SIG-M5 (cell line): Measurements from ENCODE around the gene SLBP.
"Not testable (repeated sequence)": the region's sequence is repeated elsewhere in the genome, so short reads cannot be mapped to it uniquely, and the experiment has no call there.

Experiments
- DNase-seq: peaks from one replicate; lab custom pipeline; 2025; lab: John Stamatoyannopoulos, UW

Gene SLBP

DNA sequence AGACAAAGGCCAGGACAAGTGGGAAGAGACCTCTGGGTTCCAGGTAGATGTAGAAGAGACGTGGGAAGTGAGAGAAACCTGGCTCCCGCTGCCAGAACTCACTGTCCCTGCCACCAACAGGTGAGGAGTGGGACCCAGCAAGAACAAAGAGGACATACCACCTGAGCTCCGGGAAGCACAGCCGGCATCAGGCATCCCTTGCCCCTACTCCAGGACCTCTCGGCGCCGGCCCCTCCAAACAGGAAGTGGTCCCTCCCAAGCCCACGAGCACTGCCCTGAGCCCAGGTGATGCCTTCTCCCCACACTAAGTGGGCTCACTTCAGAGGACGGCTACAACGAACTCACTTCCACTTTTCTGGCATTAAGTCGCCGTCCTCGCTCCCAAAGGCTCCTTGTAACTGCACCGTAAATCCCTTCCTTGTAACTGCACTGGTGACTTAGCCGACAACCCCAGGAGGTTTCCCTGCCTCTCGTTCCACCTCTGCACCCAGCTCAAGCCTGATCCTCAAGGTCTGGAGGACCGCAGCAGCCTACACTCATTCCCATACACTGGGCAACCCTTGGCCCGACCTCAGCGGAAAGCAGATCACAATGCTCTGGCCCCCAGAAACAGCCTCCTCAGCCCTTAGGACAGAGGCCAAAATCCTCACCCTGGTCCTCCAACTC is 36.9 kb downstream of the SLBP start:
- no peak for DNase-seq

DNA sequence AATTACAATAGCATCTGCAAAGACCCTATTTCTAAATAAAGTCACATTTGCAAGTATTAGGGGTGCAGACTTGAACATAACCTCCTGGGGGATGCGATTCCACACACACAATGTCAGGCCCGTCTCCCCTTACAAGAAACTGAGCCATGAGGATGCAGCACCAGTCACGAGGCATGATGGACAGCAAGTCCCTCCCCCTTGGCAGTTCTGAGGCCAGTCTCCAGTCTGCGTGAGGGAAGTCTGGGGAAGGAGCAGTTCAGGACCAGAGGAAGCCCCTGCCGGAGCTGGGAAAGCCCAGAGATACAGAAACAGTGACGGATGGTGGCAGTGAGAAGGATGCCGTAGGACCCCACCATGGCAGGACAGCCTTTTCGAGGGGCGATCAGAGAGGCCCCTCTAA is 37.4 kb downstream of the SLBP start:
- DNase-seq = no peak

DNA sequence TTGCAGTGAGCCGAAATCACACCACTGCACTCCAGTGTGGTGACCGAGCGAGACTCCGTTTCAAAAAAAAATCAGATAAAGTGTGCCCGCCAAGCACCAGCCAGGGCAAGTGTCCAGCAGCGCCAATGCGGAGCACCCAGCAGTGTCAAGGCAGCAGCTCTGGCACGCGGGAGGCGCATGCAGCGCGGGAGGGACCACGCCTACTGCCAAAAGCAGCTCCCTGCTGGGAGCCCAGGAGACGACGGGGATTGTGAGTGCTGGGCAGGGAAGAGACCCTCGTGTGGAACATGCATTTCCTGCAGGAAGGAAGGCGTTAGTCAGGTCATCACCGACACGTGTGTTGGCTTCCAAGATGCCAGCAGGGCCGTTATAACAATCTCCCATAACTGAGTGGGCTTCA is 38.4 kb downstream of the SLBP start:
- no peak for DNase-seq

DNA sequence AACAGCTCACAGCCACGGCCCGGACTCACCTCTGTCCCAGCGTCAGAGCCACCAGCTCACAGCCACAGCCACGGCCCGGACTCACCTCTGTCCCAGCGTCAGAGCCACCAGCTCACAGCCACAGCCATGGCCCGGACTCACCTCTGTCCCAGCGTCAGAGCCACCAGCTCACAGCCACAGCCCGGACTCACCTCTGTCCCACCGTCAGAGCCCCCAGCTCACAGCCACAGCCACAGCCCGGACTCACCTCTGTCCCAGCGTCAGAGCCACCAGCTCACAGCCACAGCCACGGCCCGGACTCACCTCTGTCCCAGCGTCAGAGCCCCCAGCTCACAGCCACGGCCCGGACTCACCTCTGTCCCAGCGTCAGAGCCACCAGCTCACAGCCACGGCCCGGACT is 41.1 kb downstream of the SLBP start:
- DNase-seq = not testable (repeated sequence)

DNA sequence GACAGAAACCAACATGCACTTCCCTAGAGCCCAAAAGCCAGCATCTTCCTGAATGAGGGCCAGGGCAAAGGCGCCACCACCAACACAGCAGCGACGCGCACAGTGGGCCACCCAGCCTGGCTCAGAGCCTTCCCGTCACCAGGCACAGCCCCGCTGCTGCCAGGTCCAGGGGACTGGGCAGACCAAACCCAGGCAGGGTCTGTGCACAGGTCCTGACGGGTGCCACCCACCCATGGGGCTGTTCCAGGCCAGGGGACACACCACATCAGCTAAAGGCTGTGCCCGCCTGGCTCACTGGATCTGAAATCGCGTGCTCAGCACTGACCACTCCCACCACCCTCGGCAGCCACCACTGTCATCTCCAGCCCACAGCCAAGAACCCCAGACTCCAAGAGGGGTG is 41.8 kb downstream of the SLBP start:
- DNase-seq = no peak

DNA sequence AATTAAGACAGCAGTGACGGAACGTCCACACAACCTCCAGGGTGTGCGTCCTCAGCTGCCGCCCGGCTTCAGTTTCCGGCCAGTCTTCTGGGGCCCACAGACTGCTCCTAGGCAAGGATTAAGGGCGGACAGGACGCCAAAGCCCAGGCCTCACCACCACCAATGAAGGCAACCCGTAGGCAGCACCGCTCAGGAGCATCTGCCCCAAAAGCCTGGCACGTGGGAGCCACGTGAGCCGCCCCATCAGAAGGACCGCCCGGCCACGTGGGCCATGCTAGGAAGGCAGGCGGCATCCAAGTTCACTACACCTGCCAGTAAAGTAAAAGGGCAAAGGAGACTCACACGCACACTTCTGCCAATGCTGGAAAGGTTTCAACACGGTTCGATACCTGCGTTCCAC is 42.3 kb downstream of the SLBP start:
- DNase-seq = no peak

DNA sequence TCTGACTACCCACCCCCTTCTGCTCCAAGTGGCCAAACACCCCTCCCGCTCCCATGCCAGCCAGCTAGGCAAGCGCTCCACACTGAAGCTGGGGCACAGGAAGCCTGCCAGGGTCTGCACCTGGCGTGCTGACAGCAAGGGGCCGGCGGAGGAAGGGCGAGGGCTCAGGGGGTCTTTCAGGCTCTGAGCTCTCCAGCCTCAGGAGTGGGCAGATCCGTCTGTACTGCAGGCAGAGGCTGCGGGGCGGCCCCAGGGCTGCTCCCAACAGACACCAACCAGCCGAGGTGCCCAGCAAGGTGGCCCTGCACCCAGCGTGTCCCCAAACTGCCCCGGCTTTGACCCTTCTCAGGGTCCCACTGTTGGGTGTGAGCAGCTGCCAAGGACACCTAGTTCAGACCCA is 42.8 kb downstream of the SLBP start:
- no peak for DNase-seq

DNA sequence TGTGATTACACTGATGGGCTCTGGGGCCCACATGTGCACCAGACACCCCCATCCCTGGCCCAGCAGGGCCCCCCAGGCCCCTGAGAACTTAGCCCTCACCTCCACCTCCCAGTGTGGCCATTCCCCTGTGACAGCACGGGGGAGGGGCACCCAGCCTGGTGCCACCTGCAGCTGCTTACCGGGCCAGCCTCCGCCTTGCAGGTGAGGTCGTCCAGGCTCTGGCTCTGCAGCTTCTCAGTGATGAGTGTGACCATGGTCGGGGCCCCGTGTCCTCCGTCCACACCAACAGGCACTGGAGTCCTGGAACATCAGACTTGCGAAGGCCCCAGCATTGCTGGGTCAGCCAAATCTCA is 43.7 kb downstream of the SLBP start:
- no peak for DNase-seq

DNA sequence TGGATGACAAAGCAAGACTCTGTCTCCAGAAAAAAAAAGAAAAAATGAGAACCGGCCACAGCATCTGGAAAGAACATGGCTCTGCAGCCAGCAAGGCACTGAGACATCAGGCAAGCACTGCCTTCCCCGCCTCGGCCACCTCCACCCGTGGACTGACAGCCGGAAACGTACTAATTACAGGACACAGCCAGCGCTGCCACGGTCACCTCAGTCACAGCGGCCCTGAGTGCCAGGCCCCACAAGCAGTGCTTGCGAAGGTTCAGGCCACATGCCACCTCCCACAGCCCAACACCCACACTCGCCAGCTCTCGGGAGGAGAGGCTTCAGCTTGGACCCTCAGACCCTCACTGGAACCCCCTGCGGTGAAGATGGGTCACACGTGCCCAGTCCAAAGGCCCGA is 44.8 kb downstream of the SLBP start:
- no peak for DNase-seq

DNA sequence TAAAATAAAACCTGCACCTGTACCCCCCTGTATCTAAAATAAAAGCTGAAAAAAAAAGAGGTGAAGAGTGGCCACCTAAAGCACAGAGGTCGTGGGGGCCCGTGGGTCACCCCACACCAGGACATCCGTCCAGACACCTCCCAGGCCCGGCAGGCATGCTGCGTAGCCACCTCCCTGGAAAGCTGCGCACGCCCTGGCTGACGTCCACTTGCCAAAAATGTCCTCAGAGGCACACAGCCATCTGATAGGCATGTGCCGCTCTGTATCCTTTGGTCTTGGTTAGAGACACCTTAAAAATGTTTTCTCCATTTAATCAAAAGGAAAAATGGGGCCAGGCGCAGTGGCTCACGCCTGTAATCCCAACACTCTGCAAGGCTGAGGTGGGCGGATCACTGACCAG is 45.7 kb downstream of the SLBP start:
- DNase-seq = no peak

DNA sequence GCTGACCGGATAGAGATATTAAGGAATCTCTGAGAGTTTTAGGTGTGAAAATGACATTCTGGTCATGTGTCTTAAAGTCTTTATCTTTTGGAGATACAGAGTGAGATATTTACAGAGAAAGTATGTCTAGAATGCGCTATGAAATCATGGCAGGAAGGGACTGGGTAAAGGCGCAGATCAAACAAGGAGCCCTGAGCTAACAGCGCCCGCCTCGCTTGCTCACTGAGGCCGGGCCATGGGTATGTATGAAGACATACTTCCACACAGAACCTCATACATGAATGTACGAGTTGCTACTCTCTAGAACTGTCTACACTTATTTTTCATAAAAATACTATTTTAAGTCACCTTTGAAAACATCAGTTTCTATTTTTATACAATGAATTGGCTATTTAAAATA is 48.0 kb downstream of the SLBP start:
- DNase-seq = no peak

DNA sequence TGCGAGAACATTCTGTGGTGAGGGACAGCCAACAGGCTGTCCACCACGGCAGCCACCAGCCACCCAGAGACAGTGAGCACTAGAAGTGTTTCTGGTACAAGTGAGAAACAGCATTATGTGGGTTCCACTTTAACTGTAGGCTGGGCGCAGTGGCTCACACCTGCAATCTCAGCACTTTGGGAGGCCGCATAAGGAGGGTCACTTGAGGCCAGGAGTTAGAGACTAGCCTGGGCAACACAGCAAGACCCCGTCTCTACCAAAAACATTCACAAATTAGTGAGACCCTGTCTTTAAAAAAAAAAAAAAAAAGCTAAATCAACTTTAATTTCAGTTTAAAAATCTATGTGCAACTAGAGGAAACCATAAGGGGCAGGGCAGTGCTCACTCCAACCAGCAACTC is 48.6 kb downstream of the SLBP start:
- DNase-seq = no peak

DNA sequence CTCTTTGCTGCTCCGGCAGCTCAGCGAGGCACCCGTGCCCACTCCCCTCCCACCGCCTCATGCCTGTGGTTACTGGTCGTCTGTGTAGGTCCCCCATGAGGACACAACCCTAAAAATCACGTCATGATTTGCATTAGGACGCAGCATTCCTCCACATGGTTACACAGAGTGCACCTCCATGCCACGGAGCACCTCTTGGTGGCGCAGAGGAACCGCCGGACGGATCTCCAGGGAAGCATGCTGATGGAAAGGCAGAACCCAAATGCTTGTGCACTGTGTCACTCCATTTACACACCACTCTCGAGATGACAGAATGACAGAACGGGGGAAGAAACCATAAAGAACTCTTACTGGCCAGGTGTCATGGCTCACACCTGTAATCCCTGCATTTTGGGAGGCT is 50.4 kb downstream of the SLBP start:
- DNase-seq = no peak

DNA sequence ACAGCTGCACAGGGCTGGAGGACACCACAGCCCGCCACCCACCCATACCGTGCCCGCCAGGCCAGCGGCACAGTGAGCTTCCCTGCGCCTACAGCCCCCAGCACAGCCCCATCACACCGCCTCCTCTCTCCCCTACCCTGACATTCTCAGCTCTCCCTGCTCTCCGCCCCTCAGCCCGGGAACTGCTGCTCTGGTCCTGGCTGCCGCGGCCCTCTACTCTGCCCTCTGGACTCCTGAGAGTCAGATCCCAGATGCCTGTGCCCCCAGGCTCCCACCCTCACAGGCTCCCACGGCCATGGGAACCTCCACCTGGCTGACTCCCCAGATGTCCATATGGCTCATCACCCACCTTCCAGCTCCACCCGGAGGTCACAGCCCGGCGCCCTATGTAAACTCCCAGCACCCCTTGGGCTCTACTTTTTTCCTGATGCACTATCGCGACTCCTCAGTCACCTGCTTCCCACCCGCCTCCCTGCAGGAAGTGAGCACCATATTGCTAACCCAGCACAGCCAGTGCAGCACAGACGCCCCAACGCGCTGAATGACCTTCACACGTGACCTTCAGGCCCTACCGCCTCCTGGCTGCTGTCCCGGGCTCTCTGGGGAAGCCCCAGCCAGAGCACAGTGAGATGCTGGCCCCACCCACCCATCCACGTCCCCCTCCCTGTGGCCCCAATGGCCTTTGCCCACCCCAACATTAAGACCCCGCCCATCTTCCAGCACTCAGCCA is 51.0 kb downstream of the SLBP start:
- no peak for DNase-seq

DNA sequence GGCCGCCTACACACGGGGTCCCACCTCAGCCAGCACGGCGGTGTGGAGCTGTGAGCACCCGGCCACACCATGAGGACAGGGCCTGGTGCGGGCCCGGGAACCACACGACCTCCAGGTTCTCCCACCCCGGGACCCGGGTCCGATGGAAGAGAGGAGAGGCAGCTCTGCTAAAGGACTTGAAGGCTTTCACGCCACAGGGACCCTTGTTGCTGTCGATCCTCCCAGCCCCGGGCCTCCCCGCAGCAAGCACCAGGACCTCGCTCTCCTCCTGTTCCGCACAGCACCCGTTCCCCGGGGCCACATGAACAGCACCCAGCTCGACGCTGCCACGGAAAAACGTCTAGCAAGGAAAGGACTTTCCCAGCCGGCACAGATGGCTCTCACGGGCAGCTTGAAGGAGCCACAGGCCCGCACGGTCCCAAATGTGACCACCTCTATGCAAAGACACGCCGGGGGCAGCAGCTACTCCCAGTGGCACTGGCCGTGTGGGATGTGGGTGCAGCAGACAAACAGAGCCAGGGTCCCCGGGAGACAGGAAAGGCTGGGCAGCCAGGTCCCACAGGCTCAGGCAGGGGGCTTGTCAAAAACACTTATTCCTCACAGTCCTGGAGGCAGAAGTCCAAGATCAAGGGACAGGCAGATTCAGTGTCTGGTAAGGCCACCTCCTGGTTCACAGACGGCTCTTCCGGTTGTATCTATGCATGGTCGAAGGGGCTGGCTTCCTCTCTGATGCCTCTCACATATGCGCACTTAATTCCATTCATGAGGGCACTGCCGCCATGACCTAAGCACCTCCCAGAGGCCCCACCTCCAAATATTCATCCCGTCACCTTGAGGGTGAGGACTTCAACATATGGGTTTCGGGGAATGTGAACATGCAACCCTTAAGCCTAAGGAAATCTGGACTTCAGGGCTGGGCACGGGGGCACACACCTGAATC is 52.7 kb downstream of the SLBP start:
- no peak for DNase-seq

DNA sequence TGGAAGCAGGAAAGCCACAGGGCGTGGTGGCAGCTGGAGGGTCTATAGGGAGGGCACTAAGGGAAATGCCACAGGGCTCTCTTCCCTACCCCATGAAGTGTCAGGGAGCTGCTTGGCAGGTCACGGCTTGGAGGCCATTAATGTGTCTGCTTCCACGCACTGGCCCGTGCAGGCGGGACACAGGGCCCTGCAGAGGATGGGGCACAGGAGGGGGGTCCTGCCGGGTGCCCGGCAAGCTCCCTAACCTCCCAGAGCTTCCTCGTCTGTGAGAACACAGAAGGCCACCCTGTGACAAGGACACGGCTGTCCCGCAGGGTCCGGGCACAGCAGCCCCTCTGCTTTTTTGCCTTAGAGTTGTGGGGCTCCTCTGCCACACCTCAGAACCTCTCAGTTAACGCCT is 53.5 kb downstream of the SLBP start:
- DNase-seq = no peak

DNA sequence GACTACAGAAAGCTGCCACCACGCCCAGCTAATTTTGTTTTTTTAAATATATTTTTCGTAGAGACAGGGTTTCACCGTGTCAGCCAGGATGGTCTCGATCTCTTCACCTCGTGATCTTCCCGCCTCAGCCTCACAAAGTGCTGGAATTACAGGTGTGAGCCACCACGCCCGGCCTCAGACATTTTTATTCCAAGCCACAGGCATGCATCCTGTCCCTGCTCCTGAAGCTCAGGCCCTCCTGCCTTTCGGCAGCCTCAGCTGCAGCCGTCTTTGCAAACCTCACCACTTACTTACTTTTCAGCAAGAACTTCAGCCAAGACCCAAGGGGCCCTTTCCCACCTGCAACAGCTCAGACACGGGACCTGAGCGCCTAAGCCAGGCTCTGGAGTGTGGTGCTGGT is 54.0 kb downstream of the SLBP start:
- DNase-seq = no peak

DNA sequence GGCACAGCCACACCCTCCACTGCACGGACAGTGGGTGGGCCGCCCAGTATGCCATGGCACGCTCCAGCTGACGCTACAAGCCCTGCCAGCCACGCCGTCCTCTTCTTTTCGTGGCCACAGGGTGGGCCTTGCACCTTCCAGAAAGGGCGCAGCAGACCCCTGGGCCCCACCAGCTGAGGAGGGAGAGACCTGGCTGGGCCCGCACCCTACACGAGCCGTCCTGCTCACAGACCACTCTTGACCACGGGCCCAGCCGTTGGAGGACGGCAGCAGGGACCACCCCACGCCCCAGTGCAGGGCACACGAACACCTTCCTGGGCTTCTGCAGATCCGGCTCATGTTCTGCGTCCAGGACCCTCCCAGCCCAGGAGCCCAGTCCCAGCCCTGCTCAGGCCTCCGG is 55.1 kb downstream of the SLBP start:
- no peak for DNase-seq

DNA sequence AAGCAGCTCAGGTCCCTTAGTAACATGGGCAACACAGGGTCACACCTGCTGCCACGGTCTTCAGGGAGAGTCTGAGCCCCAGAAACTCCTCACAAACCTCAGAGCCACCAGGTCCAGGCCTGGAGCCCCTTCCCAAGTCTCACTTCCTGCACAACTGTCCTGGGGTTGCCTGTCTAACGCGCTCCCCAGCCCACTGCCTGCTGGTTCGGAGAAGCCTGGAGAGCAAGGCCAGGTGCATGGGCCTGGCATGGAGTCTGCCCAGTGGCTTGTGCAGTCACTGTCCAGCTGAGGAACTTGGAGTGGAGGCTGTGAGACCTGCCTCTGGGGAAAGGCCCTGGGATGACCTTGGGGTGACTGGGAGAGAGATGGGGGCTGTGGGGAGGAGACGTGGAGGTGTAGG is 56.0 kb downstream of the SLBP start:
- no peak for DNase-seq

DNA sequence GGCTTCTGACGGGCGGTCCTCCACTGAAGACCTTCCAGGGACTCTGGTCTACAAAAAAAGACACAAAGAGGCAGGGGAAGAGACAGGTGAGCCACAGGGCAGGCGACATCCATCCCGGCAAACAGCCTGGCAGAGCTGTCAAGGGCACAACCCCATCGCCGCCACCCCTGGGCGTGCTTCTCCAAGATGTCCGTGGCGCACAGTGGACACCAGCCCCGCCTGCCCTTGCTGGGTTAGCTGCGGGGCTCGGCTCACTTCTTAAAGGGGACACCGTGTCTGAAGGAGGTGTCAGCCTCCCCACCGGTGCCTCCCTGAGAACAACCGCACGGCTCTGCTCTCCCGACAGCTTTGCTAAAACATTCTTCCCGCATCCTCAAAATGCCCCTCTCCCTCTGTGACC is 56.4 kb downstream of the SLBP start:
- DNase-seq = no peak

DNA sequence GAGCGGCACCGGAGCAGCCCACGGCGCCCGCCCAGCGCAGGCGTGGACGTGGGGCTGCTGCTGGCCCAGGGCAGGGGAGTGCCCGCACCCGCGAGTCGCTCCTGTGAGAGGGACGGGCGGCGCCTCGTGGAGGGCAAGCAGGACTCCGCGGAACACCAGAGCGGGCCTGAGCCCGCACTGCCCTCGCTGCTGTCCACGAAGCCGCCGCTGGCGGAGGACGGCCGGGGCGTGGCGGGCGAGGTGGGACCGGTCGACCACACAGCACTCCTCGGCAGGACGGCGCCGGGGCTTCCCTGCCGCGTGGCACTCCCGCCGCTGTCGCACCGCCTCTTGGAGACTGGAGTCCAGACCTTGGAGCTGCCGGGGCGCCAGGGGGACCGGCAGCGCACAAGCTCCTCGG is 57.0 kb downstream of the SLBP start:
- DNase-seq = no peak

DNA sequence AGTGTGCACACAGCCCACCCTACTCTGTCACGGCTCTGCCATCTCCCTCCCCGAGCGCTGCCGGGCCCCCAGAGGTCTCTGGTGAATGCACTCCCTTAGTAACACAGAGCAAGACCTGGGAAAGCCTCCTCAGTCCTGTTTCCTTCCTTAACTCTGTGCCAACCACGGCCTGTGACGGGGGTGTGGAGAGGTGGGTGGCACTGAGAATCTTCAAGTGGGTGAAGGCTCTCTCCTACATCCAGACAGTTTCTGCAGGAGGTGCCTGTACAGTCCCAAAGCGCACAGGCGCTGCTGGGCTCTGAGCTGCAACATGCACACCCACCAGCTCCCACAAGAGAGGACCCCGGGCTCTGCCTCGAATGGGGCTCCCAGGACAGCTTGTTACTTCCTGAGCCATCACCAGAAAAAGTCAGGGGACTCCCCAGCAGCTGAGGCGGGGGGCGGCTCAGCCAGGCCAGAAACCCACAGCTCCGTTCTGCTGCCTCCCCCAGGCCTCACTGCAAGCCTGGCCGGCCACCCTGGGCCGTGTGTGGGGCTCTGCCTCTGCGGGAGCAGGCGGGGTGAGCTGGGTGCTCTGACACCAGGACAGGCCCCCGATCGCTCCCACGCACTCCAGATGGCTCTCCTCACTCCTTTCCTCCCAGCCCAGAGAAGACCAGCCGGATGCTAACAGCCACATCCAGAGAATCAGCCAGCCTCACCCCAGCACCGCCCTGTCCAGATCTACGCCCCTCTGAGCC is 57.7 kb downstream of the SLBP start:
- no peak for DNase-seq
